ENCODE data around the gene TIGD4. TPM values are rescaled to one million over a fixed set of nuclear protein-coding genes. Genes with fewer than 3 reads are reported as not detected.

The TIGD4 gene
- total and polyA plus RNA-seq, 2 of the 8 experiments (the other 6 are each of a cell fraction or from before 2014, with no cell fraction given): 0.42 to 2.3 TPM

- no peak for TF ChIP-seq CHD7 (IDR thresholded peaks at IDR 0.05; ENCODE audit: insufficient replicate concordance, low read length)
- TF ChIP-seq BRCA1 (IDR thresholded peaks at IDR 0.05; ENCODE audit: low read depth, low read length): no peak
- TF ChIP-seq ASH2L (IDR thresholded peaks at IDR 0.05; ENCODE audit: low read length): no peak
- TF ChIP-seq BACH1 (IDR thresholded peaks at IDR 0.05; ENCODE audit: low read length): no peak
- TF ChIP-seq RAD21 (IDR thresholded peaks at IDR 0.05 in 1 of 2, conservative IDR thresholded peaks at IDR 0.05 in 1 of 2; ENCODE audit: low read depth in 2 of 2, low read length in 2 of 2): no peak
- TF ChIP-seq MAX (IDR thresholded peaks at IDR 0.05): no peak
Observed at GRCh38 chr4:152806501-152807125, 27.1 kb upstream of the TIGD4 start (continued).
